SK-N-SH treated with all-trans-retinoic acid at 6 μM for 48 hours (cell line): ENCODE data around the gene HIPK1.

Experiments used
- GLIS3 ChIP-seq: fragments of 250-450 bp; sonication (Bioruptor Pico); IDR thresholded peaks from 2 replicates; pipeline ENCODE4 v1.5.0; 2020; ENCODE audit warnings: mild to moderate bottlenecking, moderate library complexity
- RARB ChIP-seq: fragments of 250-450 bp; sonication (Bioruptor Pico); IDR thresholded peaks from 2 replicates; pipeline ENCODE4 v1.8.0; 2021; ENCODE audit warnings: mild to moderate bottlenecking, moderate library complexity
- ZFP3 ChIP-seq: fragments of 250-450 bp; sonication (Bioruptor Pico); IDR thresholded peaks from 2 replicates; pipeline ENCODE4 v1.5.0; 2020; ENCODE audit warnings: mild to moderate bottlenecking, moderate library complexity
- ZFP30 ChIP-seq: fragments of 450-650 bp; formaldehyde crosslinking; IDR thresholded peaks from 2 replicates; pipeline ENCODE4 v1.5.0; 2022; ENCODE audit warnings: mild to moderate bottlenecking, moderate library complexity
- ZNF565 ChIP-seq: fragments of 450-650 bp; formaldehyde crosslinking; conservative IDR thresholded peaks from 2 replicates; pipeline ENCODE4 v1.5.0; 2020; ENCODE audit warnings: low read depth, mild to moderate bottlenecking, moderate library complexity
- TF ChIP-seq, protein P1 (sequence below): fragments of 250-450 bp; sonication (Bioruptor Pico); IDR thresholded peaks from 2 replicates; pipeline ENCODE4 v1.5.1; 2021; ENCODE audit warnings: mild to moderate bottlenecking, moderate library complexity
- TF ChIP-seq, protein P2 (sequence below): fragments of 250-450 bp; sonication (Bioruptor Pico); IDR thresholded peaks from 2 replicates; pipeline ENCODE4 v1.8.0; 2020; ENCODE audit warnings: mild to moderate bottlenecking, moderate library complexity, borderline replicate concordance

DNA sequence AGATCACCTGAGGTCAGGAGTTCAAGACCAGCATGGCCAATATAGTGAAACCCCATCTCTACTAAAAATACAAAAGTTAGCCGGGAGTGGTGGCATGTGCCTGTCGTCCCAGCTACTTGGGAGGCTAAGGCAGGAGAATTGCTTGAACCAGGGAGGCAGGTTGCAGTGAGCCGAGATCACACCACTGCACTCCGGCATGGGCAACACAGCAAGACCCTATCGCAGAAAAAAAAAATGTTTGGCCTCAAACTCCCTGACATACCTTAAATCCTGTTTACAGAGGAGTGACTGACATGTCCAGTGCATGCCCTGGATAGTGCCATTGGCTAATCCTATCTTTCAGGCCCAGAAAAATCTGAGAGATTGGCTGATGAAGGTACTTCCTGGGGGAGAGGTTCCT is 12.2 kb upstream of the HIPK1 start:
- TF ChIP-seq RARB (CRISPR knock-in tag) = no peak
- TF ChIP-seq, protein P1, sequence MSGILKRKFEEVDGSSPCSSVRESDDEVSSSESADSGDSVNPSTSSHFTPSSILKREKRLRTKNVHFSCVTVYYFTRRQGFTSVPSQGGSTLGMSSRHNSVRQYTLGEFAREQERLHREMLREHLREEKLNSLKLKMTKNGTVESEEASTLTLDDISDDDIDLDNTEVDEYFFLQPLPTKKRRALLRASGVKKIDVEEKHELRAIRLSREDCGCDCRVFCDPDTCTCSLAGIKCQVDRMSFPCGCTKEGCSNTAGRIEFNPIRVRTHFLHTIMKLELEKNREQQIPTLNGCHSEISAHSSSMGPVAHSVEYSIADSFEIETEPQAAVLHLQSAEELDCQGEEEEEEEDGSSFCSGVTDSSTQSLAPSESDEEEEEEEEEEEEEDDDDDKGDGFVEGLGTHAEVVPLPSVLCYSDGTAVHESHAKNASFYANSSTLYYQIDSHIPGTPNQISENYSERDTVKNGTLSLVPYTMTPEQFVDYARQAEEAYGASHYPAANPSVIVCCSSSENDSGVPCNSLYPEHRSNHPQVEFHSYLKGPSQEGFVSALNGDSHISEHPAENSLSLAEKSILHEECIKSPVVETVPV (CRISPR knock-in tag) = no peak
- TF ChIP-seq ZFP3 = no peak
- TF ChIP-seq ZFP30 (CRISPR knock-in tag) = no peak
- no peak for TF ChIP-seq GLIS3 (CRISPR knock-in tag)
- TF ChIP-seq, protein P2, sequence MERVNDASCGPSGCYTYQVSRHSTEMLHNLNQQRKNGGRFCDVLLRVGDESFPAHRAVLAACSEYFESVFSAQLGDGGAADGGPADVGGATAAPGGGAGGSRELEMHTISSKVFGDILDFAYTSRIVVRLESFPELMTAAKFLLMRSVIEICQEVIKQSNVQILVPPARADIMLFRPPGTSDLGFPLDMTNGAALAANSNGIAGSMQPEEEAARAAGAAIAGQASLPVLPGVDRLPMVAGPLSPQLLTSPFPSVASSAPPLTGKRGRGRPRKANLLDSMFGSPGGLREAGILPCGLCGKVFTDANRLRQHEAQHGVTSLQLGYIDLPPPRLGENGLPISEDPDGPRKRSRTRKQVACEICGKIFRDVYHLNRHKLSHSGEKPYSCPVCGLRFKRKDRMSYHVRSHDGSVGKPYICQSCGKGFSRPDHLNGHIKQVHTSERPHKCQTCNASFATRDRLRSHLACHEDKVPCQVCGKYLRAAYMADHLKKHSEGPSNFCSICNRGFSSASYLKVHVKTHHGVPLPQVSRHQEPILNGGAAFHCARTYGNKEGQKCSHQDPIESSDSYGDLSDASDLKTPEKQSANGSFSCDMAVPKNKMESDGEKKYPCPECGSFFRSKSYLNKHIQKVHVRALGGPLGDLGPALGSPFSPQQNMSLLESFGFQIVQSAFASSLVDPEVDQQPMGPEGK = no peak
- TF ChIP-seq ZNF565 = no peak
